Putamen (tissue), 1 donor: Measurements from ENCODE around the gene VAV2.

Experiments used
- DNase-seq: peaks from one replicate; pipeline ENCODE4 v3.0.0-alpha.2; 2016; ENCODE audit warnings: low spot score

VAV2 gene

GRCh38 chr9:133951265-133951664, 40.9 kb downstream of the VAV2 start:
- no peak for DNase-seq

GRCh38 chr9:133950629-133951111, 41.5 kb downstream of the VAV2 start:
- DNase-seq, result no peak

GRCh38 chr9:133950192-133950591, 41.9 kb downstream of the VAV2 start:
- DNase-seq, result no peak

- DNase-seq, result no peak
Observed at GRCh38 chr9:133949486-133950061, 42.5 kb downstream of the VAV2 start.

- no peak for DNase-seq
Observed at GRCh38 chr9:133948561-133949485, 43.3 kb downstream of the VAV2 start.

- DNase-seq, result no peak
Observed at GRCh38 chr9:133948131-133948530, 44.0 kb downstream of the VAV2 start.

GRCh38 chr9:133946840-133947486, 45.2 kb downstream of the VAV2 start:
- DNase-seq, result no peak

GRCh38 chr9:133945977-133946753, 46.0 kb downstream of the VAV2 start:
- no peak for DNase-seq

- DNase-seq, result no peak
Observed at GRCh38 chr9:133945314-133945975, 46.7 kb downstream of the VAV2 start.

- DNase-seq, result no peak
Observed at GRCh38 chr9:133944746-133945135, 47.4 kb downstream of the VAV2 start.

- DNase-seq, result no peak
Observed at GRCh38 chr9:133943781-133944745, 48.1 kb downstream of the VAV2 start.

GRCh38 chr9:133943036-133943780, 48.9 kb downstream of the VAV2 start:
- no peak for DNase-seq

GRCh38 chr9:133942206-133942975, 49.7 kb downstream of the VAV2 start:
- no peak for DNase-seq

GRCh38 chr9:133939845-133940244, 52.3 kb downstream of the VAV2 start:
- DNase-seq, result no peak

GRCh38 chr9:133939171-133939785, 52.8 kb downstream of the VAV2 start:
- DNase-seq, result no peak

- no peak for DNase-seq
Observed at GRCh38 chr9:133938753-133939152, 53.4 kb downstream of the VAV2 start.

- DNase-seq, result no peak
Observed at GRCh38 chr9:133938086-133938485, 54.0 kb downstream of the VAV2 start.

GRCh38 chr9:133937120-133937519, 55.0 kb downstream of the VAV2 start:
- DNase-seq, result no peak
